Measurements from ENCODE around the gene LRGUK.

DNA sequence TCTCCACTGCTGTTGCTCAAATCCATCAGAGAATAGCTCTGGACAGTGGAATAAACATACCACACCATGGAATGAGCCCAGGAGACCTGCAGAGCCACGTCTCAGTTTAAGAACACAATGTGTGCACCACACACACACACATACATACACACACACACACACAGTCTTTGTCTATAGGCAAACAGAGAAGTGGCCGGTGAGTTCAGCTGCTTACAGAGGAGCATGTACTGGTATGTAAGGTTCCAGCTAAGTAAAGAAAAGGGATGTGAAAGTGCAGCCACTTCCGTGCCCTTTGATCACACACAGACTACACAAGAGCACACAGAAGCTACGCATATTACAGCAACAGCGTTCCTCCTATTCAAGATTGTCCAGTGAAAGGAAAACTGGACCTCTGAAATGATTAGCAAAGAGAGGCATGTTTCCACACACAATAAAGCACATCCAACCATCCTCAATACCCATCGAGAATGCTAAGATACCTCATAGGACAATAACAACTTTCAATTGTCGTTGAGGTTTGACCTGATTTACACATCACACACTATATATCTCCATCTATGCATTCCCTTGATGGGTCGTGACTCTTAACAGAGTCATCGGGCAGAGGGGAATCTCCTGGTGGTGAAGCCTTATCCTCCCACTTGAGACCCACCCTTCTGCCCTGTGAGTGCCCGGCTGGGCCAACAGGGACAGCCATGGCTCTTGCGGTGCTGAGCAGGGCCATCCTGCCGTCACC is 166.0 kb downstream of the LRGUK start:
- TF ChIP-seq, protein P1, sequence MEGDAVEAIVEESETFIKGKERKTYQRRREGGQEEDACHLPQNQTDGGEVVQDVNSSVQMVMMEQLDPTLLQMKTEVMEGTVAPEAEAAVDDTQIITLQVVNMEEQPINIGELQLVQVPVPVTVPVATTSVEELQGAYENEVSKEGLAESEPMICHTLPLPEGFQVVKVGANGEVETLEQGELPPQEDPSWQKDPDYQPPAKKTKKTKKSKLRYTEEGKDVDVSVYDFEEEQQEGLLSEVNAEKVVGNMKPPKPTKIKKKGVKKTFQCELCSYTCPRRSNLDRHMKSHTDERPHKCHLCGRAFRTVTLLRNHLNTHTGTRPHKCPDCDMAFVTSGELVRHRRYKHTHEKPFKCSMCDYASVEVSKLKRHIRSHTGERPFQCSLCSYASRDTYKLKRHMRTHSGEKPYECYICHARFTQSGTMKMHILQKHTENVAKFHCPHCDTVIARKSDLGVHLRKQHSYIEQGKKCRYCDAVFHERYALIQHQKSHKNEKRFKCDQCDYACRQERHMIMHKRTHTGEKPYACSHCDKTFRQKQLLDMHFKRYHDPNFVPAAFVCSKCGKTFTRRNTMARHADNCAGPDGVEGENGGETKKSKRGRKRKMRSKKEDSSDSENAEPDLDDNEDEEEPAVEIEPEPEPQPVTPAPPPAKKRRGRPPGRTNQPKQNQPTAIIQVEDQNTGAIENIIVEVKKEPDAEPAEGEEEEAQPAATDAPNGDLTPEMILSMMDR (IDR thresholded peaks at IDR 0.05 in 2 of 3, conservative IDR thresholded peaks at IDR 0.05 in 1 of 3; ENCODE audit: borderline replicate concordance in 1 of 3, insufficient read depth in 1 of 3, low read depth in 2 of 3, low read length in 2 of 3), result no peak
- TF ChIP-seq POLR2A (IDR thresholded peaks at IDR 0.05; ENCODE audit: borderline replicate concordance, extremely low read depth, insufficient read depth, insufficient read length) (no peak), SRF (IDR thresholded peaks at IDR 0.05; ENCODE audit: low read depth) (no peak), POLR2AphosphoS5 (IDR thresholded peaks at IDR 0.05; ENCODE audit: low read depth, low read length) (no peak)

Measured in HCT116 (cell line).